ENCODE measurements around the gene NEGR1.

NEGR1 gene

GRCh38 chr1:72229893-72230292 lies 52.4 kb downstream of the NEGR1 start:
- DNase-seq: no peak

- no peak for DNase-seq
Observed at GRCh38 chr1:72227667-72228066, 54.7 kb downstream of the NEGR1 start.

DNA sequence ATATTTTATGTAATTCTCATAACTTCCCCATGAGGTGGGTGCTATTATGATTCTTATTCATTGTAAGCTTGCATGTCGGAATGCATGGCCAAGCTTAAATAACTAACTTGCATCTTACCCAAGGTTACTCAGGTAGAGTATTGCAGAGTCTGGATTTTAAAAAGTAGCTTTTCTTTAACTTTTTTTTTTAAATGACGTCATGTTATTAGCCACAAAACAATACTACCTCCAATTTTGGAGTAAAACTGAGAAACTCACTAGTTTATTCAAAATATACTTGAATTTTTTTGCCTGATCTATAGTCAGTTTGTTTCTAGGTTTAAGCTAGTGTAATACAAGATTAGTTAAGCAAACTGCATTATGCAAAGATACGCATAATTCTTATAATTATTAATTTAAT lies 57.8 kb downstream of the NEGR1 start:
- no peak for DNase-seq

DNA sequence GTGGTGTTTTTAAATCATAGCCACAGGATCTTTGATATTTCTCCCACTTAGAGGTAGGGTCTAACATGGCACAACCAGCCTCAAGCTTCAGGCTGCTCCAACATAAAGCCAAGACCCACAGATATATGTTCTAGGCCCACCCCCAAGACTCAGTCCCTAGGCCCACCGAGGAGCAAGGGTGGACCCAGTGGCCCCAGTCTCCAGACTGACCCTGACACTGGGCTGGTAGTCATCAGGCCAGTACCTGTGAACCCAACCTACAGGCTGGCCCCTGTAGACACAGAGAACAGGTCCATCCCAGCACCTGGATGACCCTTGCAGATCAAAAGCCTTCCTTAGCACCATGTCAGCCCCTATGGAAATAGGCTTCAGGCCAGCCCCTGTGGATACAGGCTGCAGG lies 60.5 kb downstream of the NEGR1 start:
- DNase-seq: no peak

- DNase-seq: no peak
Observed at GRCh38 chr1:72218141-72218739, 64.1 kb downstream of the NEGR1 start.

GRCh38 chr1:72207059-72207458 lies 75.3 kb downstream of the NEGR1 start:
- DNase-seq: no peak

DNA sequence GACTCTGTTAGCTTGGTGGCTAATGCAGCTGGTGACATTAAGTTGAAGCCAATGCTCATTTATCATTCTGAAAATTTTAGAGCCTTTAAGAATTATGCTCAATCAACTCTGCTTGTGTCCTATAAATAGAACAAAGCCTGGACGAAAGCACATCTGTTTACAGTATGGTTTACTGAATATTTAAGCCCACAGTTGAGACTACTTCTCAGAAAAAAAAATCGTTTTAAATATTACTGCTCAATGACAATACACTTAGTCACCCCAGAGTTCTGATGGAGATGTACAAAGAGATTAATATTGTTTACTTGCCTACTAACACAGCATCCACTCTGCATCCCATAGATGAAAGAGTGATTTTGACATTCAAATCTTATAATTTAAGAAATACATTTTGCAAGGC lies 79.6 kb downstream of the NEGR1 start:
- DNase-seq: no peak

GRCh38 chr1:72197786-72198185 lies 84.6 kb downstream of the NEGR1 start:
- DNase-seq: no peak

DNA sequence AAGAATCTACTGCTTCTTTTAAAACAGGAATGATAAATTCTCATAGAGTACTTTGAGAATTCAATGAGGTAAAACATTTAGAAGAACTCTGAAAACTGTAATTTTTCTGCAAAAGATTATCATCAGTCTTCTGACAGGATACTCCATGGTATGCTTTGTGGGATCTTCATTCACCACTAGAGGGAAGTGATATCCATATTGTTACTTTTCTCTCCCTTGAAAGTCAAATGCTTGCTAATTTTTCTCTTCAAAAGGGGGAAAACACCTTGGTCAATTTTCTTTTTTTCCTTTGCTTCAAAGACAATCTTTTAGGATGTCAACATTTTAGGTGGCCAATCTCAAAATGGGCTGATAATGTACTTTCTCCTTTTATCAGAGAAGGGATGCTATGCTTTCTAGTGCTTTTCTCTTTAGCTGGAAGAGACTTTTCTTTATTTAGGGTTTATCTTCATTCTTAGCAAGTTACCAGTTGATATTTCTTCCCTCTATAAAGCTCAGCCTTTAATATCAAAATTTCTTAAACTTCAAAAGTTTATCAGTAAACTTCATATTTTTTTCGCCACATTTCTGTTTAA lies 95.5 kb downstream of the NEGR1 start:
- no peak for DNase-seq

- no peak for DNase-seq
Observed at GRCh38 chr1:72184099-72184701, 98.1 kb downstream of the NEGR1 start.

- DNase-seq: no peak
Observed at GRCh38 chr1:72182859-72183258, 99.5 kb downstream of the NEGR1 start.

DNA sequence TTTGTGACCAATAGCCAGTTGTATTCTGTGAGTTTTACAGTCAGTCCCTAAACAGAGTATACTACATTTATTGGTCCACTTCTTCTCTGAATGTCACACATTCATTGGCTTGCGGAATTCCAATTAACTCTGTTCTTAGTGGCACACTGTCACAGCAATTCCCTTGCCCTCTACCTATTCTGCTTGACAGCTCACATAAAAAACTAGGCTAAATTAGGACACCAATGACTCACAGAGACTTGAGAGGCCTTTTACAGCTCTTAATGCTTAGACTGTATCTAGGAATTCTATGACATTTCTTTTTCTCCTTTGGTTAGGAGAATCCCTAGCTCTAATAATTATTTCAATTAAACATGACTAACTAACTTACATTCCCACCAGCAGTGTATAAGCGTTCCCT lies 104.1 kb downstream of the NEGR1 start:
- no peak for DNase-seq

DNA sequence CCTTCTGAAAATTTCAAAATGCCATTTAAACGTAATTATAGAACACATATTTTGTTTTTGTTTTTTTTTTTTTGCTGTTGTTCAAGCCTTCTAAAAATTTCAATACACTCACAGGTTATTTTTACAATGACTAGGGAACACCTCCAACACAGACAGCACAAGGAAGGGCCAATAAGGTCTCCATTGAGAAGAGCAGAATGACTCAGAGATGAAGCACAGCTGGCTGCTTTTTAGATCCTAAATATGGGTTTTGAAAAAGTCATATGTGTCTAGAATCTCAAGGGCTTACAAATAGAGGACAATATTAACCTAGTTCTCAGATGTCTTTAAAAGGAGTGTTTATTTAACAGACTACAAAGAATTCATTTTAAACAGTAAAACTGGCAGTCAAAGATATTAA lies 104.6 kb downstream of the NEGR1 start:
- no peak for DNase-seq

DNA sequence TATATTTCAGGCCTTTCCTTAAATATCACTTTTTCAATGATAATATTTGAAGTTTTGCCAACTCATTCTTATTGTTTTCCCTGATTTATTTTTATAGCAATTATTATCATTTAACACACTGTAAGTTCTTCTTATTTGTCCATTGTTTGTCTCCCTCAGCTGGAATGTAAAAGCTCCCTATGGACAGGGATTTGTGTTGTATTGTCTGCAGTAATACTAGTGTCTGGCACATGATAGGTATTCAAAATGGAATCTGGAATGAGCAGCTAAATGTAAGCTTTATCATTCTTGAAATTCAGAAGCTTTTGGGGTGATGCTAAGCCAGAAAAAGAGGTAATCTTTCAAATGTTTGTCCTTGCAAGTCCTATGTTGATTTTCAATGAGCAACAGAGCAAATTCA lies 112.1 kb downstream of the NEGR1 start:
- no peak for DNase-seq

DNA sequence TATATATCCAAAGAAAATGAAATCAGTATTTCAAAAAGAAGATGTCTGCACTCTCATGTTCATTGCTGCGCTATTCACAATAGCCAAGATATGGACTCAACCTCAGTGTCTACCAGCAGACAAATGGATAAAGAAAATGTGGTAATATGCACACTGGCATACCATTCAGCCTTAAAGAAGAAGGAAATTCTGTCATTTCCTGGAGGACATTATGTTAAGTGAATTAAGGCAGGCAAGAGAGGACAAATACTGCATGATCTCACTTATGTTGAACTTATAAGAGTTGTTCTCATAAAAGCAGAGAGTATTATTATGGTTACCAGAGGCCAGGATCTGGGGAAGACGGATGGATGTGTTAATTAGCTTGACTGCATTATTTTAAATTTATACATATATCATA lies 115.9 kb downstream of the NEGR1 start:
- DNase-seq: no peak

- DNase-seq: no peak
Observed at GRCh38 chr1:72150508-72150907, 131.8 kb downstream of the NEGR1 start.

GRCh38 chr1:72141875-72142274 lies 140.5 kb downstream of the NEGR1 start:
- no peak for DNase-seq

DNA sequence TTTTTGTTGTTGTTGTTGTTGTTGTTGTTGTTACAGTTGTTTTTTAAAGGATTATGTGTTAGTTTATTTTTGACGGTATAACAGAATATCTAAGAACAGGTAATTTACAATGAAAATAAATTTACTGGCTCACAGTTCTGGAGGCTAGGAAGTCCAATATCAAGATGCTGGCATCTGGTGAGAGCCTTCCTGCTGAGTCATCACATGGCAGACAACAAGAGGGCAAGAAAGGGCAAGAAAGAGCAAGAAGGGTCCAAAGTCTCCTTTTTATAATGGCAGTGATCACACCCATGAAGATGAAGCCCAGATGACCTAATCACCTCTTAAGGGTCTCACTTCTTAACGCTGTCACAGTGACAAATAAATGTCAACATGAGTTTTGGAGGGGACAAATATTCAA lies 142.1 kb downstream of the NEGR1 start:
- DNase-seq: no peak

DNA sequence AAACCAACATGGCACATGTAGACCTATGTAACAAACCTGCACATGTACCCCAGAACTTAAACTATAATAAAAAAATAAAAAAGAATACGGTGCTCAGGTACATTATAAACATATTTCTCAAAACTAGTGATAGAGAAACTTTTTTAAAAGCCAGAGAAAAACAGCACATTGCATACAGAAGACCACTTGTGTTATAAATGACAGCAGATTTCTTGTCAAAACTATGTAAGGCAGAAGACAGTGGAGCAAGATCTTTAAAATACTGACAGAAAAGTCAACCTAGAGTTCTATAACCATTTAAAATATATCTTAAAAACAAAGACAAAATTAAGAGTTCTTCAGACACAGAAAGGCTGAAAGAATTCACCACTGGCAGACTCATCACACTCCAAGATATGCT lies 144.7 kb downstream of the NEGR1 start:
- no peak for DNase-seq

GRCh38 chr1:72129869-72130268 lies 152.5 kb downstream of the NEGR1 start:
- no peak for DNase-seq

DNA sequence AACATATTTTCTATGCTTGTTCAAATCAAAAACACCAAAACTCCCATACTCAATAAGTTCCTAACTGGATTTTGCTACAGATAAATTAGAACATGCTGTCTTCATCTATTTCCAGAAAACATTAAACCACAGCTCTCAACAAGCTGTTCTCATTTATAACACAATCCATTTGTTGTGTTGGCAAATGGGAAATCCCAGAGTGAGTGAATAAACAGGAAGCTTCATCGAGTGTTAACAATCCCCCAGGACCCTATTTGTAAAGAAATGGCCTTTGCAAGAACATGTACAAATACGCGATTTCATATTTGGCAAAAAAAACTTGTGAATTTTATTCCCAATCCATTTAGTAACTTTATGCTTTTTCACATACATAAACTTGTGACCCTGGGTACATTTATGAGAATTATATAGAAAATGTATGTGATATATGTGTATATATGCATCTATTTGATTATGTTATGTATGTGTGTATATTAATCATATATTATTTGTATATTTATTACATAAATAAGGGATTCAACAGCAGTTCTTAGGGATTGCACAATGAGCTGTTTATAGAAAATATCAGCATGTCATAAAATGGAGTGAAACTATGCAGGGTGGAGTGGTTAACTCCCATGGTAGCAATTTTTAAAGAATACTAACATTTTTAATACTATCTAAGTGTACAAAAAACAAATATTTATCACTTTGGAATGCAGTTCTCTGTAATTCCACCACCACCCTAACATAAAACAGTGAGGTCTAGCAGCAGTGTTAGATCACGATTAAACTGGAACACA lies 160.0 kb downstream of the NEGR1 start:
- no peak for DNase-seq

- DNase-seq: no peak
Observed at GRCh38 chr1:72119491-72119890, 162.8 kb downstream of the NEGR1 start.

- DNase-seq: no peak
Observed at GRCh38 chr1:72117621-72118020, 164.7 kb downstream of the NEGR1 start.

- DNase-seq: no peak
Observed at GRCh38 chr1:72115290-72115689, 167.0 kb downstream of the NEGR1 start.

Measured in activated T-cell treated with anti-CD3 and anti-CD28 coated beads, Interleukin-2, amount 50 U/mL, for 48 hours (primary cell).